Stimulated activated CD4-positive, alpha-beta T cell treated with anti-CD3 and anti-CD28 coated beads, Interleukin-2, amount 100 ng/mL, for 24 hours (primary cell): Measurements from ENCODE around the gene CPNE5.

ENCODE experiments used
- DNase-seq, 2 donors: peaks; one replicate each; pipeline ENCODE4 v3.0.0-alpha.2; 2020

CPNE5 gene

DNA sequence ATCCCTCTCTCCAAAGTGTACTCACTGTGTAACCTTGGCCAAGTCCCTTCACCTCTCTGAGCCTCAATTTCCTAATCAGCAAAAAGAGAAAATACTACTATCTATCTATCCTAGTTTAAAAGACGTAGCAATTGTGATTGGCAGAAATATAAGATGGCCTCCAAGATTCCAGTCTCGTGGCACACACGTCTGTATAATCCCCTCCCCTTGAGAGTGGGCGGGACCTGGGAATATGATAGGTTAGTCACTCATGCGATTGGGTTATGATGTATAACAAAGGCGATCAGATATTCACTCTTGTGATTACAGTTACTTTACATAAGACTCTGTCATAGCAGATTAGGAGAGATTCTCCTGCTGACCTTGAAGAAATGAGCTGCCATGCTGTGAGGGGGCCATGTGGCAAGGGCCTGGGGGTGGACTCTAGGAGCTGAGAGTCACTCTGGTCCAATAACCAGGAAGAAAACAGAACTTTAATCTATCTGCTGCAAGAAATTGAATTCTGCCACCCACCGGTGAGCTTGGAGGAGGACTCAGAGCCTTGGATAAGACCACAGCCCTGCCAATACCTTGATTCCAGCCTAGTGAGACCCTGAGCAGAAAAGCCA, 6.0 kb downstream of the CPNE5 start:
- DNase-seq: no peak

DNA sequence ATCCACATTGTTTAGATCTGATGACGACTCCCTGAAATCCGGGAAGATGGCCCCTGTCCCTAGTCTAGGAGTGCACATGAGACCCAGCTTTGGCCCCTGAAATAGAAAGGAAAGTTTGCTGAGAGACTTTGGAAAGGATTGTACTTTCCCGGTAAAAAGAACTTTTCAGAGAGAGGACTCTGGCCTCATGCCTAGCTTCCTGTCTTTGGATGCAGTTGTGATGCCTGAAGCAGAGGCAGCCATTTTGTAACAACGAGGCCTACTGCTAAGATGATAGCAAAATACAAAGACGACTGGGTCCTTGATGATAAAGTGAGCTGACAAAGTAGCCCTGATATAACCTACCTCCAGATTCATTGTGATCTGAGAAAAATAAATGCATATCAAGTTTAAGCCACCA, 6.9 kb downstream of the CPNE5 start:
- no peak for DNase-seq

DNA sequence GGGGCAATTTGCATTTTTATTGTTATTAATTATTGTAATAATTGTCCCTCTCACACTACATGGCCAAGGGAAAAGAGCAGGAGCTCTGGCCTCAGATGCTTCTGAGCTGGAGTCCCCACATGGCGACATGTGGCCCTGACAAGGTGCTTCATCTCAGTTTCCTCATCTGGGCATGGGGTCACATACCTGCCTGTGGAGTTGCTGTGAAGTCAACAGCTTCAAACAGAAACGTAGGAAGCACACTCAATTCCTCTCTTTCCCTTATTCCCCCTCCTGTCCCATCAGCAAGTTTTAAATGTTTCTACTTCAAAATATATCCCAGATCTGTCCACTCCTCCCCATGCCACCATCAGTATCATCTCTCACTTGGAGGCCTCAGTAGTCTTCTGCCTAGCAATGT, 8.7 kb downstream of the CPNE5 start:
- DNase-seq: no peak

DNA sequence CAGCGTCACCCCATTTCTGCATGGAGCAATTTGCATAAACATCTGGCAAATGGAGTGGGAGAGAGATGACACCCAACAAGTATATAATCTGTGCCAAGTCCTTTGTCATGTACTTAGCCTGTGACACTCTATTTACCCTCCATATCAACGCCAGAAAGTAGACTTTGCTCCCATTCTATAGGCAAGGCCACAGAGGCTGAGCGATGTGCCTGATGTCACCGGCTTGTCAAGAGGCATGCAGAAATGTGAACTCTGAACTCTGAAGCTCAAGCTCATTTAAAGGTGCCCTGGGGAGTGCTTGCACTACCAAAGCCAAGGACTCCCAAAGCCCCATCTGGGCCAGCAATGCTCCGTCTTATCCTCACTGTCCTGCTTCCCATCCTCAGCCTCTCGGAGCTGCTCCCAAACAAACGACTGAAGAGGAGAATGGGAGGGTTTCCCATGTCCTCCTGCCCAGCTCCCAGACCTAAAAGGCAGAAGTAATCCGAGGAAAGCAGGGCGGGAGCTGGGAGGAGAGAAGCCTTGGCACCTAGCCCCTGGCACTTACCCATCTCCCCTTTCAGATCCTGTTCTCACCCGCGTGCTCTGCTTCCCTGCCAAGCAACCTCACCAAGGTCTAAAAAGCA, 9.2 kb downstream of the CPNE5 start:
- DNase-seq: no peak

DNA sequence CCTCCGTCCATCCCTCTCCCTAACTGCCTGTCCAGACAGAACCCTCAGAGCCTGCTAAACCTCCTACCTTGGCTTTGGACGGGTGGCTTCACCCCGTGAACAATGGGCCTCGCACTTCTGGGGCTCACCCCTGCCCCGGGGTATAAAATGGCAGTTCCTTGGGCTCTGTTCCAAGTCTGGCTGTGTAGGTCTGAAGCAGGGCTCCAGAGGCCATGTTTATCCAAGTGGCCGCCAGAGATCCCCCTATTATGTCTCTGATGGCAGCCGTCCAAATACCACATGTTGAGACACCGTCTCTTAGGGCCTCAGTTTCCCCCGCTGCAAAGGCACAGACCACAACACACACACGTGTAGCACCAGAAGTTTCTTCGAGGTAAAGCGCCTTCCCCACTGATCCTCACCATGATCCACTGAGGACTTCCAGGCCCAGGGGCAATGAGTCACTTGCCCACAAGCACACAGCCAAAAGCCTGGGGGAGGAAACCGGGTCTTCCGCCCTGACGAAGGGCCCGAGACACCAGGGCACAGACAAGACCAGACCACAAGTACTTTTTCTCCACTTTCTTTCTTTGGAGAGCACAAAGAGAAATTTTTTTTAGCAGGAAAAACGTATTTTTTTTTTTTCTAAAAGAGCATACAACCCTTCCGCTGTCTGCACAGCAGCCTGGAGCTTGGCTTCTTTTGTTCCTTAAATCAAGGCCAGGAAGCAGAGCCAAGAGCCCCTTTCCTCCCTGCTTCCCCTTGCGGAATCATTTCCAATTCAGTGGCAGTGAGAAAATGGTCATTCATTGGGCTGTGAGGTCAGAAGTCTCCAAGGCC, 11.8 kb downstream of the CPNE5 start:
- peak in 1 of 2 donors; percentile 22 for DNase-seq

DNA sequence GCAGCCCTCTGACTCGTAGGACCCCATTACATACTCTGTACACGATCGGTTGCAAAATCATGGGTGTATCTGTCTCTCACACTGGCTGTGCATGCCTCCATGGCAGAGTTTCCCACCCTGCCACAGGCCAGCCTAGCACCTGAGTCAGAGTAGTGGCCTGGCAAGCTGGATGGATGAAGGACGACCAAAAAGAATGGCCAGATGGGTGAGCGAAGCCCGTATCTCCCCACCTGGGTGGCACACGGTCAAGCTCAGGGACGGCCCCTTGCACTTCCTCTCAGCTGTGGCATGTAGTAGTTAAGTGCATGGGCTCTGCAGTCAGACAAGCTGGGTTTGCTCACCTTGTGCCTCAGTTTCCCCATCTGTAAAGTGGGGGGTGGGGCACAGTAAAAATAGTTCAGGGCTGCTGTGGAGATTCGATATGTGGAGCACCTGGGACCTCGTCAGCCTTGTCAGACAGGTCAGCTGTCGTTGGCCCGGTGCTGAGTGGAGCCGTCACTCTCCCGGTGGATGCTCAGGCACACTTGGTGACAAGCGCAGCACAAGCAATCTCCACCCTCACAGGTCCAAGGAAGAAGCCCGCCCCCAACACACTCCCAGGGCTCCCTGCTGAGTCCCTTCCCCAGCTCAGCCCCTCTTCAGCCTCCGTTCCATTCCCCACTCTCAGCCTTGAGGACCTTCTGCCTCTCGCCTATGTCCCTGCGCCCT, 12.6 kb downstream of the CPNE5 start:
- no peak for DNase-seq

DNA sequence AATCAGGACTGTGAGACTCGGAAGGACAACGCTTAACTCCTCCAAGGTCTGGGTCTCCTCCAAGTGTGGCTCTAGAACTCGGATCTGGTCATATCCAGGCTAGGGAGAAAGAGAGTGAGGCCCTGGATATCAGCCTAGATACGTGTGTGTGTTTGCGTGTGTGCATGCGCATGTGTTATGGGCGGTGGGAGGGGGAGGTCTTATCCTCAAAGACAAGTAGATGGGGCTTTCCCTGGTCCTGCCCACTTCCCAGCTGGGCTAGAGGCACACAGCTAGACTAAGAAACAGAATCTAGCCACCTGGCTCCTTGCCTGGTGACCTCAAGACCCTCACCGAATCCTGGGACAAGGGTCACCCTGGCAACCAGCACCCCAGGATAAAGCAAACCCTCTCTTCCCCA, 13.2 kb downstream of the CPNE5 start:
- DNase-seq: no peak

DNA sequence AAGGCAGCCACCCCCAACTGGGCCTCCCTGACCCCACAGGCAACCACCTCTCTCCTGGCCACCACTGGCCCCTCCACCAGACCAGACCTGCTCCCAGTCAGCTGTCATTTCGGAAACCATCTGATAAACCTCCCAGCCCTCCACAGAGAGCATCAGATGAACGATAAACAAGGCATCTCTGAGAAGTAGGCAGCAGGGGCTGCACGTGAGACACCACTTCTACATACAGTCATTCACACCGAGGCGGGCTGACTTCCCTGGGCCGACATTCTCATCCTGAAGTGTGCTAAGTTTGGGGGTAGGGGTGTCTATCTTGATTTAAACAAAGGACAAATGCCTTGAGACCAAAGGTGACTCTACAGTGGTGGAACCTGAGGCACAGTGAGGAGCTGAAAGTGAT, 13.8 kb downstream of the CPNE5 start:
- no peak for DNase-seq

DNA sequence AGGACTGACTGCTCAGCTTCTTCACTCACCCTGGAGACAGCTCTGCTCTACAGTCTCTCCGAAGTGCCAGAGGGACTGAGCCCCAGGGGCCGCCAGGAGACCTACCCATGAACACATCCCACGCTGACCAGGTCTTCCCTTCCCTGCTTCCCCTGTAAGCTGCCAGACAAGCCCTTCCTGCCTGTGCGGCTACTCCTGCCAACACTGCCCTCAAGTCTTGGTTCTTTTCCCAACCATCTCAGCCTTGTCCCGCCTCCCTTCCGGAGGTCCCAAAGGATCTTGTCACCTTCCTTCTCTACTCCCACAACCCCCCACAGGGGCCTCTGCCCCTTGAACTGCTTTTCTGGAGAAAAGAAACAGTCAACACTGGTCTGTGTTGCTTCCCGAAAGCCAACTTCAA, 15.0 kb downstream of the CPNE5 start:
- no peak for DNase-seq

DNA sequence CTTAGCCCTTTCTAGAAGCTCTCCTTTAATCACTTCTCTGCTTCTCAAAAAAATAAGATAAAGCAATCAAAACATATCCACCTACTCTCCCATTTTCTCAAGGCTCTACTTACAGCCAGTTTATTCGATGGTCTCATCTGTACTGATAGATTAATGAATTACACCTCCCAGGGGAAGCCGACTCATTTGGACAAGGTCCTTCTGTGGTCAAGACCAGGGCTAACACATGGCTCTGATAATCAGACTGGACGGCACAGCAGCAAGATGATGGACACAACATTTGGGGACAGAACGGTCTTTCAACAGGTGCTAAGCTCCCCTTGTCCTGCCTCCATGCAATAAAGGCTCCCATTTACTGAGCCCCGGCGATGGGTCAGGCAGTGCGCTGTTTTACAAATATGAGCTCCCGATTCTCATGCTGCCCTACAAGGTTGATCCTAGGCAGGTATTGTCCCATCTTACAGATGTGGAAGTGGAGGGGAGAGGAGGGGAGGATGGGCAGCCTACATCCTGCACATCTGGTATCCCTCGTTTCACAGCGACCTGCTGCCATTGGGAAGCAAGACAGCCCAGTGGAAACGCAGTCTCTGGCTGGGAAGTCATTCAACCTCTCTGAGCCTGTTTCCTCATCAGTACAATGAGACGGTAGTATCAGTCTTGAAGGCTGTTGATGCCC, 15.7 kb downstream of the CPNE5 start:
- no peak for DNase-seq

DNA sequence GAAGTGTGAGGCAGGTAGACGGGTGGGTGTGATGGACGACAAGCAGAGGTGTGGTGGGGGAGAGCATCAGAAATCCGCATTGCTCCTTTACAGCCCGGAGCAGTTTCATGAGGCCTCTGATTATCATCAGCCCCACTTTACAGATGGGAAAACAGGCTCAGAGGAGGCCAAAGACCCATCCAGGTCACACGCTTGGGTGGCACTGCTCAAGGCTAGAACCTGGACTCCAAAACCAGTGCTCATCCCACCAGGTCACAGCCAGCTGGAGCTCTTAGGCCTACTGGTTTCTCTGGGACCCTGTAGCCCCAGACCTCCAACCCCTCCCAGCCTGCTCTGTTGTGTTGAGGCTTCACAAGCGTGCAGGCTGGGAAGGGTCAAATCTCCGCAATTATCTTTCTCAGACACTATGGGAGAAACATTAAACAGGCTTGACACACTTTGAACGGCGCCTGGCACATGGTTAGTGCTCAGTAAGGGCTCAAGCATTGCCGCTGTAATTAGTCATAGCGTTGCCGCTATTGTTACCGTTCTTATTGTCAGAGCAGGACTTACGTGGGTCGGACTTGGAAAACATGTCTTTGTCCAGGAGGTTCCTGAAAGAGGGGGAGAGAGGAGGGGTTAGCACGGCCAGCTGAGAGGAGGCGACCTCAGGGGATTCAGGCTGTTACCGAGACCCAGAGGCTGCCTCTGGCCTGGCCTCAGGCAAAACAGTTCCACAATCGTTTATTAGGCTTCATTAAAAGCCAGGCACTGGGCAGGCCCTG, 16.6 kb downstream of the CPNE5 start:
- DNase-seq: no peak

DNA sequence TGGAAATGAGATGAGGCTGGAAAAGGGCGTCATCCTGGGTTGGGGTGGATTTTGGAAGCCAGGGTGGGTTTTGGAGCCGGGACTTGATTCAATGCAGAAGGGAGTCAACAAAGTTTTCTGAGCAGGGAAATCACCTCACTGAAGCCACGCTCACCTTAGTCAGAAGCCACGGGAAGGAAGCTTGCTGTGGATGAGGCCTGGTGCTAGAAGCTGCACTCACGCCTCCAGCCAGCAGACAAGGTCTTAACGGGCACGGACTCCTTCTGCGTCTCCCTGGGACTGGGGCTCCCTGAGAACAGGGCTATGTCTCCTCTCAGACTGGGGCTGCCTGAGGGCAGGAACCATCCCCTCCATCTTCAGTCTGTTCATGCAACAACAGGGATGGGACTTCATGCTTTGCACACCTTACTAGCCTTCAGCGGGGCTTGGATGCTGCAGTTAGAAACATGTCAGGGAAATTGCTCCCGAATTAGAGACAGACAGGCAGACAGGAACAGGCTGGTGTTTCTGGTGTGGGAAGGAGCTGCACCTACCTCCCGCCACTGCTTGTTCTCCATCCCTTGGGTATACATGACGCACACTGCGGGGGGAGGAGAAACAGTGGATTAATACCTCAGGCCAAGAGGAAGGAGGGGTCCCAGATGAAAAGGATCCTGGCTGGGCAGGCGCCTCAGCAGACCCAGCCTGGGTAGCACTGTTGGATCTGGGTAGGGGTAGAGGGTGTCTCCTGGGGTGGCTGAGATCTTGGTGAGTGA, 17.5 kb downstream of the CPNE5 start:
- no peak for DNase-seq

DNA sequence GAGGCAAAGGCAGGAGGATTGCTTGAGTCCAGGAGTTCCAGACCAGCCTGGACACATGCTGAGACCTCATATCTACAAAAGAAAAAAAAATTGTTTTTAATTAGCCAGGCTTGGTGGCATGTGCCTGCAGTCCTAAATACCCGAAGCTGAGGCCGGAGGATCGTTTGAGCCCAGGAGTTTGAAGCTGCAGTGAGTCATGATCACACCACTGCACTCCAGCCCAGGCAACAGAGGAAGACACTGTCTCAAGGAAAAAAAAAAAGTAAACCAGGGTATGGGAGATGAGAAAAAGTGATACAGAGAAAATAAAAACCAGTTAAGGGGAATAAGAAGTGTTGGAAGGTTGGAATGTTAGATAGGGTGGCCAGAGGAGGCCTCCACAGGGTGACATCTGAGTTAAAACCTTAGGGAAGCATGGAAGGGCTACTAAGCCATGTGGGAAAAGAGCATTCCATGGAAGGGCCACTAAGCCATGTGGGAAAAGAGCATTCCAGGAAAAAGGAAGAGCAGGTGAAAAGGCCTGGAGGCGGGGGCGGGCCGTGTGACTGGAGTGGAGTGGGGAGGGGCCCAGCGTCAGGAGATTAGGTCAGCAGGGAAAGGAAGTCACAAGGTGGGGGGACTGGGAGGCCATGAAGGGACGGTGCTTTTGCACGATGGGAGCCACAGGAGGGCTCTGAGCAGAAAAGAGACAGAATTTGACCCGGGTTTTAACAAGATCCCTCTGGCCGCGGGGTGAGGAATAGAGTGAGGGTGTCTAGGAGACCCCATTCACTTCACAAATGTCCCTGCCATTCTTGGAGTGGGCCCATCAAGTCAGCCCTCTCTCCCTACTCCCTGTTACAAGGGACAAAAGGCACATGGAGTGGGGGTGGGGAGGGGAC, 18.3 kb downstream of the CPNE5 start:
- DNase-seq: no peak

DNA sequence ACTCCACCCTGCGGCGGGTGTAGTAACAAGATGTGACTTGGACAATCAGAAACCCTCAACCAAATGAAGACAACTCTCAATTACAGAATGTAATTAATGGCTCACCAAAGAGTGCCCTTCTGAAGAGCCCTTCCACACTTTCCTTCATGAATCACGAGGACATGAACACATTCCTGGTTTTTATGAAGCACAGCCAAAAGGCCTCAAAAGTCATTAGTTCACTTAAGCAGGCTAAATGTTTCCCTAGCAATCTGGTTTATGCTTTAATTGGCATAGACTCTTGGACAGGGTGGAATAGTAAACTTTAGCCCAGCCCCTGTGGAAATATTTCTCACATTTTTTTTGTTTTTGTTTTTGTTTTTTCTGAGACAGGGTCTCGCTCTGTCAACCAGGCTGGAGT, 20.5 kb downstream of the CPNE5 start:
- DNase-seq: no peak

DNA sequence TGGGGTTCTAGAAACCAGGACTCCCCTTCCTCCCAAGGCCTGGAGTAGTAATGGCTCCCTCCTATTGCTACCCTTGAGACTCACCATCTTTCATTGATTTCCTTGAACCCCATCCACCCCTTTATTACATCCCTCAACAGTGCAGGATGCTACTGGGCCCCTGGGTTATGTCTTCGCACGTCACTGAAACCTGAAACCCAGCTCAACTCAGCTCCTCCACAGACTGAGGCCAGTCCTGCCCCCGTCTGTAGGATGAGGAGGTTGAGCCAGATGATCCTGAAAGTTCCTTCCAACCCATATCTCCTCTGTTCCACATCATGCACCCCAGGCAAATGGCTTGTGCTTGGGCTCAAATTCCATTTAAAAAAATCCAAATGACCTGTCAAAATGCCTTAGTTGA, 21.4 kb downstream of the CPNE5 start:
- DNase-seq: no peak

DNA sequence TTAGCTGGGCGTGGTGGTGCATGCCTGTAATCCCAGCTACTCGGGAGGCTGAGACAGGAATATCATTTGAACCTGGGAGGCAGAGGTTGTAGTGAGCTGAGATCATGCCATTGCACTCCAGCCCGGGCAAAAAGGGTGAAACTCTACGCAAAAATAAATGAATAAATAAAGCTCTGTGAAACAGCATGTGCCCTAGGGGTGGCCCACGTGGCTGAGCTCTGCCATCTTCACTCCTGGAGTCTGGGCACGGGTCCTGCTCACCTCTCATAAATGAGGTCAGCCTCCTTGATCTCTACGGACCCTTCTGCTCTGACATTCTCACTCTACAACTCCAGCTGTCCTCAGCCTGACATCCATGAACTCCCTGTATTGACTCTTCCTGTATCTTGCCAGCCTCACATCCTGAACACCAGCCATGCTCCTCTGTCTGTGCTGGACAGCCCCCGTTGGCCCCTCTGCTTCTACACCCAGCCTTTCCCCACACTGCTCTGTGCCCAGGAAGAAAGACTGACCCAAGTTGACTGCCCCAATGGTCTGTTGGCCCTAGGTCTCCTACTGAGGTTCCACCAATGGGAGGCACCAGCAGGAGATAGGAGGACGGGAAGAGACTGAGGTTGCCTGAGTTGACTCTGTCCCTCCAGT, 21.9 kb downstream of the CPNE5 start:
- DNase-seq: no peak

DNA sequence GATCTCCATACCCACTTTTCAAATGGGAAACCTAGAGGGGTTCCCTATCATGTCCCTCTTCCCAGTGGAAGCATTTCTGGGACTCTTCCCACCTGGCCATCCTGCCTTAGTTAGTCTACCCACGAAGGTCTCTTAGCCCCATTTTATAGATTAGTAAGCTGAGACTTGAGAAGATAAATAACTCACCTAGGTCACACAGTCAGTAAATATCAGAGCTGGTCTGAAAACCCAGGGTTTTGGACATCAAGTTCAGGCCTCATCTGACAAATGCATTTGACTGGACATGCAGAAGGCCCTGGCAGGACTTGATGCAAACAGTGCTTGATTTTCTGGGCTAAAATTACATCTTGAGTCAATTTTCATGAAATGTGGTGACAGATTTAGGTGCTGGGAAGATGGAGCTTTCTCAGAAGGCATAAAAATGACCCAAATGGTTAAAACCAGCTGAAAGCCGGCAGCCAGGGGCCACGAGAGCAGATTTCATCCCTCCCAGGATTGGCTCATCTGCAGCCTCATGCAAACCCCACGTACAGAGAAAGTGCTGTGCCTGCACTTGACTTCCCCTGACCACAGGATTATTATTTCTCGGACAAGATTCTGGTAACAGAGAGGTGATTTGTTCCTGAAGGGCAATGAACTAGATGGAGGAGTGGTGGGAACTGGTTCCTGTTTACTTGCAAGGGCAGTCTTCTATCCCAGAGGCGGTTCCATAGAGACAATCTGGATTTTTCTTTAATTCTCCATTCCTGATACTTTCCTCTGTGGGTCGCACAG, 23.1 kb downstream of the CPNE5 start:
- no peak for DNase-seq

DNA sequence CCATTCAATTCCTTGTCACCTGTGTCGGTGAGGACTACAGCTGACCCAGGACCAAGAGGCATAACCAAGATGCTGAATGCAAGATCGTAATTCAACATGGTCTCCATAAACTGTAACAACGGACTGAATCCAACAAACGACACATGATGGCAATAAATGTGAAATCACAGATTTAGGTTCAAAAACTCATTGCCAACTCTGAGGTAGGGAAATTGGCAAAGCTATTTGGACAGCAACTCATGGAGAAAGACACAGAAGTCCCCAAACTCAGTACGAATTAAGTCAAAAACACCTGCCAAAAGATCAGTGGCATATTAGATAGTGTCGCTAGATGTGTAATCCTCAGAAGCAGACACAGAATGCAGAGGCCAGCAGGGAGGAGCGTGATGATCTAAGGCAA, 25.0 kb downstream of the CPNE5 start:
- no peak for DNase-seq

DNA sequence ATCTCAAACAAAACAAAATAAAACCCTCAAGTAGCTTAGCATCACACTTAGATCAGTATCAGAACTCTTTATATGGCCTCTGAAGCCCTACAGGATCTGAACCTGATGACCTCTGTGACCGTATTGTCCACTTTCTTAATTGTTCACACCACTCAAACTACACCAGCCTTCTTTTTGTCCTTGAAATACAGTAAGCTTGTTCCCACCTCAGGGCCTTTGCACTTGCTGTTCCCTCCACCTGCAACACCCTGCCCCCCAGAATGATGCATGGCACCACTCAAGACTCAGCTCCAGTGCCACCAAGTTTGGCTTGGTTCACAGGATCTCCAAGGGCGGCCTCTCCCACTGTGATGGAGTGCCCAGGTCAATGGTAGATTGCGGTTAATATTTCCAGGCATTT, 25.7 kb downstream of the CPNE5 start:
- DNase-seq: no peak
